Fibroblast of skin of scalp (primary cell): ENCODE results near the gene HIVEP1. TPM values are rescaled to one million over a fixed set of nuclear protein-coding genes. Genes with fewer than 3 reads are reported as not detected.

Experiments
- DNase-seq: peaks from one replicate; pipeline ENCODE4 v3.0.0-alpha.2; 2013
- polyA plus RNA-seq, 2 experiments: library from polyadenylated mRNA; unstranded; fragments of 120-200 nt; gene quantifications; one replicate each; pipeline ENCODE4 v1.2.1, GENCODE V29; 2013; ENCODE audit not compliant: insufficient read length in 2 of 2

Gene HIVEP1
- polyA plus RNA-seq (2013, experiment 1 of 2; ENCODE audit: insufficient read length): 24.9 TPM
- 25.7 TPM for polyA plus RNA-seq (2013, experiment 2 of 2; ENCODE audit: insufficient read length)

DNA sequence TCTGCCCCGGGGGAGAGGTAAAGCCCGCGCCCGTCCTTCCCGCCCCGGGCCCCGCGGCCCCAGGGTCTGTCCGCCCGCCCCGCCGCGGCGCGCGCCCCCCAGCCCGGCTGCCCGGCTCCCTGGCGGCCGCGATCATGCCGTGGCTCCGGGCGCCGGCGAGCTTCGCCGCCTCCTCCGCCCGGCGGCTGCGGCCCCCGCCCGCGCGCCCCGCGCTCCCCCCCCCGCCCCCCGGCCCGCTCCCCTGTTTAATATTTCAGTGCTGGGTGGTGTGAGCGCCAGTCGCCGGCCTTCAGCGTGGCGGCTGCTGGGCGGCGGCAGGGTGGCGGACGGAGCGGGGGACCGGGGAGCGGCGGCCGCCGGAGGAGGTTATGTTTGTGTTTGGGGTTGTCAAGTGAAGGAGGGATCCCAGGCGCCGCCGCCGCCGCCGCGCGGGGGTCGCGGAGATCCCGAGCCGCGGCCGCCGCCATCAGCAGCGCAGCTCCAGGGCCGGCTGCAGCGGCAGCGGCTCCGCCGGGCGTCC lies at the start of gene HIVEP1:
TSS of gene HIVEP1 (plus strand) at position 275 of the 520 bp plus-strand sequence. CDS start 3,317 bp downstream, outside the sequence.
- no peak for DNase-seq

GRCh38 chr6:11963756-11964500 lies 48.2 kb upstream of the HIVEP1 start:
- DNase-seq: no peak

DNA sequence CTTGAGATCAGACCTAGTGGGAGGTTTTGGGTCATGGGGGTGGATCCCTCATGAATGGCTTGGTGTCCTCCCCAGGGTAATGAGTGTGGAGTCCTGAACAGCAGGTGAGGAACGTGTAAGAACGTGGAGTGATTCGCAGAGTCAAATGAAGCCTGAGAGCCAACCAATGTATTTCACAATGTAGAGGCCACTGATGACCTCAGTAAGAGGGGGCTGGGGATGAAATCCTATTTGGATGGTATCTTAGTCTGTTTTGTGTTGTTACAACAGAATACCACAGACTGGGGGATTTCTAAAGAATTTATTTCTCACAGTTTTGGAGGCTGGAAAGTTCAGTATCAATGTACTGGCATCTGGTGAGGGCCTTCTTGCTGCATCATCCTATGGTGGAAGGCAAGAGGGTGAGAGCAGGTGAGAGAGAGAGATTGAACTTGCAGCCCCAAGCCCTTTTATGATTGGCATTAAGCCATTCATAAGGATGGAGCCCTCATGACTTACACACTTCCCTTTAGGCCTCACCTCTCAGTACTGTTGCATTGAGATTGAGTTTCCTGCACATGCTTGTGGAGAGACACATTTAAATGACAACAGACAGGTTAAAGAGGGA lies 47.3 kb upstream of the HIVEP1 start:
- peak; percentile 50 for DNase-seq

DNA sequence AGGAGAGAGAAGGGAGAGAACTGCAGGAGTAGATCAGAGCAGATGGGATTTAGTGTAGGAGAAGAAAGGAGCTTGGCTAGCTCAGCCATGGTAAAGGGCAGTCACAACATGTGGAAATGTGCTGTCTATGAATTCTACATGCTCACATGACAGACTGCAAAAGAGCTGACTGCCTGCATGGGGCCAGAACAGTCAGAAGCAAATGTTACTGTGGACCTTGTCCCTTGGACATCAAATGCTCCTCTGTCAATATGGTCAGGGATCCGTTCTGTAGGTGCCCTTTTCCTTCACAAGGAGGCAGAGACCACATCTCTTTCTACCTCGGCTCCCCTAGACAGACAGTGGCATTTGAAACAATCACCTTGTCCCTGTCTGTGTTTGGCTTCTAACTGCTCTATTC lies 46.6 kb upstream of the HIVEP1 start:
- DNase-seq: no peak

DNA sequence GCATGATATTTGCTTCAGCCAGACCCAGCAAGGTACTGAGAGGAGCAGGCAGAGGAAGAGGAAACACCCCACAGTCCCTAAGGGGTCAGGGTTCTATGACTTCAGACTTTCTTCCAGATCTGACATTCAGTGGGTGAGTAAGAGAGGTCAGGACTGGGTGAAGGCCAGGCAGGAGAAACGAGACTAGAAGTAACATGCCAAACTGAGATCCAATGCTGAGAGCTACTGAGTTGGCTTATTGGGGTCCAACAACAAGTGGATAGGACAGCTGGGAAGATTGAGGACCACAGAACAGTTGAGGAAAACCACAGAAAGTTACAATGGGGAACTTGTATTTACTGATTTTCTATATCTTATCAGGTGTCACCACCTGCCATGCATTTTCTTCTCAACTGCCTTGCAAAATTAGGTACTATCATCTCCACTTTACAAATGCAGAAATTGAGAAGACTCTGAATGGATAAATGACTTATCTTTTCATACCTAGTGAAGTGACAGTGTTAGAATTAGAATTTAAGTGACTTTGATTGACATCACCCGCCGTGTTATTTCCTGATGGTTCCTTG lies 43.8 kb upstream of the HIVEP1 start:
- no peak for DNase-seq

DNA sequence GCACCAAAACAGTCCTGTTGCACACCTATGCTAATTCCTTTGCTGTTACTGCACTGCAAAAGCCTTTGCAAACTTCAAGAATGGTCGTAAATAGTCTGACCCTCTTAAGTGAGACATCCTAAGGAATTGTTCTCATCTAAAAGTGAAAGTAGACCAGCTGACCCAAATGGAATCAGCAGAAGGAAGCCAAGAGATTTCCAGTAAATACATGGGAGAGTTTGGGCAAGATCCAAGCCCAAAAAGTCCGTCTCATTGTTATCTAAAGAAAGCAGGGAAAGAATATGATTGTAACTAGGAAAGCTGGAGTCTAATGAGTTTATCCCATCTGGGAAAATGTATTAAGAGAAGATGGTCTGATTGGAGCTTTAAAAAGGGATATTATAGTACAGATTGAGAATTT lies 43.0 kb upstream of the HIVEP1 start:
- DNase-seq: peak; percentile 79

DNA sequence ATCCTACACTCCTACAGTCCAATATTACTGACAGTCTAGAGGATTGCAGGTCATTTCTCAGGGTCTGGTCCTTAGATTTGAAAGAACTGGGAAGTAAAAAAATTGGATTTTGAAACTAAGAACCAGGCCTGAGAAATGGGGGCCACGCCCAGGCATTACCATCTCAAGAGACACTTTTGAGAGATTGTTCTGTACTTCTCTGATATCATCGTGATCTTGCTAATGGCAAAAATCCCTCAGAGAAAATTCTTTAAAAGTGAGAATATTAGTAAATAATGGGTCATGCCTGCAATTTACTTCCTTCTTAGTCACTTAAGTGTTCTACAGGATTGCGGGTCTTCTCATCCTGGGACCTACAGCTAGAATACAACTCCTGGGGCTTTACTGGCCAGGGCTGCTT lies 42.0 kb upstream of the HIVEP1 start:
- DNase-seq: peak; percentile 17

- DNase-seq: peak; percentile 97
These were observed 41.0 kb upstream of the HIVEP1 start for GRCh38 chr6:11971154-11971553.

DNA sequence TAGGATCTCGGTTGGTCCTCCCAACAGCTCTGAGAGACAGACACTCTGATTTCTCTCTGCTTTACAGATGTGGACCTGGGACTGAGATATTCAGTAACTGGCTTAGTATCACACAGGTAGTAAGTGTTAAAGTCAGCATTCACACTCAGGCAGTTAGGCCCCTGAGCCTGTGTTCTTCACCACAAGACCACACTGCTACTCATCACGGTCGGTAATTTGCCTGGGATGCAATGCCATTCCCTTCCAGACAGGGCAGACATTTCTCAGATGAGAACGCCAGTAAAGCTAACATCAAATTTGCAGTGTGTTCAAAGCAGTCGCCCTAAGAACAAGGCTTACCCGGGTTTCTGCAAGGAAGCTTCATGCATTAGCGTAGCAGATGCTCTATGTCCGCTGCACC lies 39.8 kb upstream of the HIVEP1 start:
- DNase-seq: no peak

- no peak for DNase-seq
These were observed 39.3 kb upstream of the HIVEP1 start for GRCh38 chr6:11972806-11973205.

GRCh38 chr6:11973238-11973637 lies 38.9 kb upstream of the HIVEP1 start:
- DNase-seq: no peak

- DNase-seq: peak; percentile 74
These were observed 38.0 kb upstream of the HIVEP1 start for GRCh38 chr6:11974089-11974488.

GRCh38 chr6:11975353-11975977 lies 36.6 kb upstream of the HIVEP1 start:
- no peak for DNase-seq

DNA sequence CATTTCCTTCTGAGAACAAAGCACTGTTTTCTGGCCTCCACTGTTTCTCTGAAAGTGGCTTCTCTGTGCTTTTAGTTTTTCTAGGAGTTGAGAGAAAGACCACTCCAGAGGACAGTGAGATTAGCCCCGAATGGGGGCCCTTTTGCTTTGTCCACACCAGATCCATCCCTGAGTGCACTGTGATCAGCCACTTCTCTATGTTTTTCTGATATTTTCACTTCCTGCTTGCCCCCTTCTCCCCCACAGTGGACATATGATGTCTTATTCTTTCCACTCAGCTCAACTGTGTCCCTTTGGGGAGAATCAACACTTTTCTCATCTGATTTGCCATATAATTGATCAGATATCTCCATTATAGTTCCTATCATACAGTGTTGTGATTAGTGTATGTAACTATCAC lies 35.6 kb upstream of the HIVEP1 start:
- DNase-seq: no peak

DNA sequence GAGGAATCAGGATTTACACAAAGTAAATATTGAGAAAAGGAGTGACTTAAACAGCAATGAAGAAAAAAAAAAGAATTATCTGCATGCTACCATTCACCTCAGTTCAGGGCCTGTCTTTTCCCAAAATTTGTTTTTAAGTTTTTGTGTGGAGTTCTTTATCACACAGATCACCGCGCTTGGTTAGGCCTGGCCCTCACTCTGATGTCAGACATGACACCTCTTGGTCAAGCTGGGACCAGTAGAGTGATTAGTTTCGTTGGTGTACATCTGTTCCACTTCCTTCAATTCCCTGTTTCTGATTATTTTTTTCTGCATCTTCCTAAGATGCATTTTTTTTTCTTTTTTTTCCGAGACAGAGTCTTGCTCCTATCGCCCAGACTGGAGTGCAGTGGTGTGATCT lies 34.9 kb upstream of the HIVEP1 start:
- no peak for DNase-seq

DNA sequence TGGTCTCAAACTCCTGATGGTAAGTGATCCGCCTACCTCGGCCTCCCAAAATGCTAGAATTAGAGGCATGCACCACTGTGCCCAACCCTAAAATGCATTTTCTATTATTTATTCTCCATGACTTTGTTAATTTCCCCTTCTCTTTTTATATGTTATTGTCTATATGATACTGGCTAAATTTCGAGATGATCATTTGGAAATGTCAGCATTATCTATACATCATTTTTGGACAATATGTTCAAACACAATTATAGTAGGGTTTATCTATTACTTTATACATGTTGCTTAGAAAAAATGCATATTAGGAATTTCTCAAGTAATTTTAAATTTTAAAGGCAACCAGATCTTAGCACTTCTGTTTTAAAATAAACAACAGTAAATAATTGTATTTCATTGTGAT lies 34.4 kb upstream of the HIVEP1 start:
- no peak for DNase-seq

- no peak for DNase-seq
These were observed 33.7 kb upstream of the HIVEP1 start for GRCh38 chr6:11978169-11978987.

DNA sequence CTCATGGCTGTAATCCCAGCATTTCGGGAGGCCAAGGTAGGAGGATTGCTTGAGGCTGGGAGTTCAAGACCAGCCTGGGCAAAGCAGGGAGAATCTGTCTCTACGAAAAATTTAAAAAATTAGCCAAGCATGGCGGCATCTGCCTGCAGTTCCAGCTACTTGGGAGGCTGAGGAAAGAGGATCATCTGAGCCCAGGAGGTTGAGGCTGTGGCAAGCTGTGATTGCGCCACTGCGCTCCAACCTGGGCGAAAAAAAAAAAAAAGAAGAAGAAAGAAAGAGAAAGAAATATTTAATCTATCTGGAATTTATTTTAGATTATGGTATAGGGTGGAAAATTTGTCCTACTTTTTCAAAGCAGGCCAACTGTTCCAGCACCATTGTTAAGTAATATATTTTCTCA lies 32.2 kb upstream of the HIVEP1 start:
- DNase-seq: no peak

- DNase-seq: no peak
These were observed 28.8 kb upstream of the HIVEP1 start for GRCh38 chr6:11983306-11983705.

- DNase-seq: peak; percentile 52
These were observed 24.7 kb upstream of the HIVEP1 start for GRCh38 chr6:11987386-11987785.

DNA sequence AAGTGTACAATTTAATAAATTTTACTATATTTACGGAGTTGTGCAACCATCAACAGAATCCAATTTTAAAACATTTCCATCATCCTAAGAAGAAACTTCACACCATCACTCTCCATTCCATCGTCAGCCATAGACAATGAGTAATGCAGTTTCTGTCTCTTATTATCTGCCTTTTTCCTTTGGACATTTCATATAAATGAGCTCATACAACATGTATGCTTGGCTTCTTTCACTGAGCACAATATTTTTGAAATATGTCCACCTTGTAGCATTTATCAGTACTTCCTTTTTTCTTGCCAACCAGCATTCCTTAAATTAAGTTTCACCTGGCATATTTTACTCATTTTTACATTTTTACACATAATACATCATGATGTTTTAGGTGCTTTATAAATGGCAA lies 22.7 kb upstream of the HIVEP1 start:
- peak; percentile 83 for DNase-seq

- DNase-seq: no peak
These were observed 20.0 kb upstream of the HIVEP1 start for GRCh38 chr6:11992086-11992485.
